Pancreas (tissue), 10 donors: ENCODE results near the gene TERF2IP. TPM values are rescaled to one million over a fixed set of nuclear protein-coding genes. Genes with fewer than 3 reads are reported as not detected.

Source experiments
- ATAC-seq, 4 donors: fragments of 200-7000 bp; cut with Tn5 transposase; one replicate each; pipeline versions ENCODE4 v1.8.0 to v1.9.1; 2020; ENCODE audit warnings: mild to moderate bottlenecking in 4 of 4, moderate library complexity in 4 of 4
- DNase-seq, 6 donors: peaks; one replicate each; pipeline ENCODE4 v3.0.0-alpha.2; 2020
- FAIRE-seq: peaks from 2 replicates; lab custom pipeline; 2012; peaks lifted over from hg19 to GRCh38; lab: Jason Lieb, UNC
- H3K27ac ChIP-seq, 4 donors: fragments of 200-600 bp; sonication (generic); 1 replicate in 3 of 4; 2 replicates in 1 of 4; pipeline versions ENCODE4 v1.5.0 to v1.8.0; 2020
- H3K27me3 ChIP-seq, 4 donors: fragments of 200-600 bp; one replicate each; pipeline ENCODE4 v1.8.0; 2021
- H3K36me3 ChIP-seq, 3 donors: fragments of 200-600 bp; sonication (generic) in 1 of 3; one replicate each; pipeline versions ENCODE4 v1.5.0 to v1.8.0; 2020 to 2021
- H3K4me1 ChIP-seq, 3 donors: fragments of 200-600 bp; one replicate each; pipeline ENCODE4 v1.8.0; 2021
- H3K4me3 ChIP-seq, 4 donors: fragments of 200-600 bp; sonication (generic) in 2 of 4; one replicate each; pipeline versions ENCODE4 v1.5.0 to v1.8.0; 2020 to 2021
- H3K9me3 ChIP-seq, 4 donors: fragments of 200-600 bp; one replicate each; pipeline ENCODE4 v1.8.0; 2021
- WGBS, 2 donors: extraction: QIAGEN DNeasy Blood & Tissue Kit; methylation state at CpG; one replicate each; pipeline ENCODE4 v1.1.7; 2013; 5-methylcytosine and 5-hydroxymethylcytosine counted together
- intact Hi-C, 3 donors: fragments of 100-400 bp; cut with DNase I; formaldehyde crosslinking; loops; one replicate each; pipeline versions ENCODE4 v1.11.1 to v1.14.2; 2022
- polyA plus RNA-seq, 2 donors: library from polyadenylated mRNA; stranded (reverse); fragments of 200-250 nt; gene quantifications; one replicate each; pipeline ENCODE4 v1.2.3, GENCODE V29; 2013
- total RNA-seq, 6 donors: library from RNA; stranded (reverse); fragmentation: NEBNext Ultra II Directional in 4 of 6; extraction: Animal tissue kit (Norgen Biotek cat#: 25700) in 4 of 6; gene quantifications; one replicate each; pipeline versions ENCODE4 v1.2.1 to v1.2.4, GENCODE V29; 2021 to 2023
- TF ChIP-seq, protein P1 (sequence below), 4 donors: fragments of 200-600 bp; sonication (generic) in 3 of 4; IDR thresholded peaks; one replicate each; pipeline versions ENCODE4 v1.5.0 to v1.8.0; 2021; ENCODE audit warnings: antibody characterized with exemption in 4 of 4
- donor health status: healthy with polysubstance abuse.
- donor health status: DM: no; HTN: no; CAD: no; lungs with moderate emphysema.
- donor health status: DM: no; HTN: no; CAD: no.
- donor health status: control.
- donor health status: control.
- donor health status: Bipolar disorder and iron deficiency.
- donor health status: DM: yes; HTN: yes; CAD: no.
- donor health status: DM: no; HTN: no; CAD: no.
- donor health status: DM: no; HTN: no; CAD: no.
- donor health status: DM: yes; HTN: yes; CAD: no.

The TERF2IP gene
- total and polyA plus RNA-seq, 8 donors, result 14.6 to 69.7 (median 22.8) TPM

DNA sequence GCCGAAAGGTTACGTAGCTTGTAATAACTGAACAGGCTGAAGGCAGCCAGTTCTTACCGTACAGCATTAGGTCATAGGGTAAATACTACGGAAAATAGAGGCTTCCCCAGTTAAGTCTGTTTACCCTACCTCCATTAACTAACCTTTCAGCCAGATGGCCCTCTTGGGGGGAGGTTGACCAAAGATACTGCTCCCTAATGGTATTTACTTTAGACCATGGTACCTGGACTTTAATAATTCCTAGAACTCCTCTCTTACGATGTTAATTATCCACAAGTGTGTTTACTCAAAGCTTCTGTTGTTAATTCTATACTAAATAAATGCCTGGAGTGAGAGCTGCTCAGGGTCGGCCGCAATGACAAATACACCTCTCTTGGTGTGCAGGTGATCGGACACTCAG, 14.7 kb upstream of the TERF2IP start:
- Histone ChIP-seq H3K4me1 (no peaks in the 10 kb centered on the region), H3K27me3 (no peaks in the 10 kb centered on the region), H3K4me3 (no peak overlapping the region), H3K27ac (no peak overlapping the region), H3K36me3 (peaks cover 7 to 83% (median 58%) of the 10 kb centered on the region in 3 donors), H3K9me3 (no peaks in the 10 kb centered on the region)
- FAIRE-seq, result no peak
- TF ChIP-seq, protein P1, sequence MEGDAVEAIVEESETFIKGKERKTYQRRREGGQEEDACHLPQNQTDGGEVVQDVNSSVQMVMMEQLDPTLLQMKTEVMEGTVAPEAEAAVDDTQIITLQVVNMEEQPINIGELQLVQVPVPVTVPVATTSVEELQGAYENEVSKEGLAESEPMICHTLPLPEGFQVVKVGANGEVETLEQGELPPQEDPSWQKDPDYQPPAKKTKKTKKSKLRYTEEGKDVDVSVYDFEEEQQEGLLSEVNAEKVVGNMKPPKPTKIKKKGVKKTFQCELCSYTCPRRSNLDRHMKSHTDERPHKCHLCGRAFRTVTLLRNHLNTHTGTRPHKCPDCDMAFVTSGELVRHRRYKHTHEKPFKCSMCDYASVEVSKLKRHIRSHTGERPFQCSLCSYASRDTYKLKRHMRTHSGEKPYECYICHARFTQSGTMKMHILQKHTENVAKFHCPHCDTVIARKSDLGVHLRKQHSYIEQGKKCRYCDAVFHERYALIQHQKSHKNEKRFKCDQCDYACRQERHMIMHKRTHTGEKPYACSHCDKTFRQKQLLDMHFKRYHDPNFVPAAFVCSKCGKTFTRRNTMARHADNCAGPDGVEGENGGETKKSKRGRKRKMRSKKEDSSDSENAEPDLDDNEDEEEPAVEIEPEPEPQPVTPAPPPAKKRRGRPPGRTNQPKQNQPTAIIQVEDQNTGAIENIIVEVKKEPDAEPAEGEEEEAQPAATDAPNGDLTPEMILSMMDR (IDR thresholded peaks at IDR 0.05), result no peak
- WGBS, 2 donors, result 74 to 81% methylated on average over 8 of the region's 8 CpGs
- DNase-seq, result no peak
- ATAC-seq, result peak in 2 of 4 donors; percentile 57 to 67
- intact Hi-C loops, result no loop called here

- Histone ChIP-seq H3K4me3 (no peak overlapping the region), H3K4me1 (no peaks in the 10 kb centered on the region), H3K9me3 (no peaks in the 10 kb centered on the region), H3K27ac (no peak overlapping the region), H3K36me3 (peaks cover 7 to 74% (median 52%) of the 10 kb centered on the region in 3 donors), H3K27me3 (no peaks in the 10 kb centered on the region)
- ATAC-seq (no peak), FAIRE-seq (no peak), DNase-seq (no peak)
- TF ChIP-seq, protein P1 (IDR thresholded peaks at IDR 0.05), result no peak
- intact Hi-C loops, result no loop called here
- WGBS, 2 donors, result 89% methylated on average over 3 of the region's 3 CpGs
Observed at GRCh38 chr16:75635036-75635435, 12.5 kb upstream of the TERF2IP start.

DNA sequence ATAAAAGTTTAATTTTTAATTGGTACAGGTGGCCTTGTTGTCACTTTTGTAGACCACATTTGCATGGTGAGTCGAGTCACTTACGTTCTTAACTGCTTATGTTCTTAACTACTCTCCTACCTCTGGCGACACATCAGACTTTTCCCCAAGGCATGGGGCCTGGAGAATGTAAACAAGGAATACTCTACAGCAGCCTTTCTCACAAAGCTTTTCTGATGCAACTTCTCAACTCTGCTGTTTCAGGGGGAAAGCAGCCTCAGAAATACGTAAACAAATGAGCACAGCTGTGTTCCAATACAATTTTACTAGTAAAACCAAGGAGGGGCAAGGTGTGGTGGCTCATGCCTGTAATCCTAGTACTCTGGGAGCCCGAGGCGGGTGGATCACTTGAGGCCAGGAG, 7.0 kb upstream of the TERF2IP start:
- TF ChIP-seq, protein P1 (IDR thresholded peaks at IDR 0.05), result no peak
- intact Hi-C loops, result loop anchor here in 1 of 3 donors (5.0 kb wide), 1 partner anchor 127 kb away; no protein-coding TSS in a partner anchor
- DNase-seq, result no peak
- Histone ChIP-seq H3K4me3 (no peak overlapping the region), H3K9me3 (no peaks in the 10 kb centered on the region), H3K27ac (no peak overlapping the region), H3K36me3 (peaks cover 5 to 44% (median 28%) of the 10 kb centered on the region in 3 donors), H3K27me3 (no peaks in the 10 kb centered on the region), H3K4me1 (peaks cover 0 to 11% (median 8%) of the 10 kb centered on the region in 3 donors)
- no peak for ATAC-seq
- no peak for FAIRE-seq
- WGBS, 2 donors, result 84 to 89% methylated on average over 6 of the region's 6 CpGs

- TF ChIP-seq, protein P1 (IDR thresholded peaks at IDR 0.05), result no peak
- H3K27me3 ChIP-seq, result no peaks in the 10 kb centered on the region
- intact Hi-C loops, result loop anchor here in 1 of 3 donors (5.0 kb wide), 1 partner anchor 123 kb away; no protein-coding TSS in a partner anchor
- H3K4me1 ChIP-seq, result peaks cover 11 to 16% (median 12%) of the 10 kb centered on the region in 3 donors
- H3K36me3 ChIP-seq, result peaks cover 4 to 20% (median 16%) of the 10 kb centered on the region in 3 donors
- DNase-seq (no peak), ATAC-seq (no peak), FAIRE-seq (no peak)
- H3K9me3 ChIP-seq, result no peaks in the 10 kb centered on the region
- no peak overlapping the region for H3K27ac ChIP-seq
- H3K4me3 ChIP-seq, result no peak overlapping the region
- 72 to 74% methylated on average over 7 of the region's 7 CpGs for WGBS, 2 donors
Observed at GRCh38 chr16:75644240-75645012, 3.1 kb upstream of the TERF2IP start.

DNA sequence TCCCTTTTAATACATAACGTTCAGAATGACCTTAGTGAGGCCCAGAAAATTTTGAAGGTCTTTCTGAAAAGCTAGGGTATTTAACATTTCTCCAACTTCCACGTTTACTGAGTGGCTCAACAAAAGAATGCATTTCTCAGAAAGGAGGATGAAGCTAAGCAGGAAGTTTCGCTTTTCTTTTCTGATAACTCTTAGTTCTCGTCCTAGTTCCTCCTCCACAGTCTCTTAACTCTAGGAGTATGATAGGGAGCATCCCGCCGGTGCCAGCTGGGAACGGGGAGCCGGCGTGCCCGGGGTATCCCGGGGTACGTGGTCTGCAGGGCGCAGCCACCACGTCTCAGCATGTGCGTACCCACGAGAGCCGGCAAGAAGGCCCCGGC, 471 bp upstream of the TERF2IP start:
- DNase-seq (no peak), ATAC-seq (peak; percentile 8 to 25 (median 22)), FAIRE-seq (no peak)
- H3K9me3 ChIP-seq, result no peaks in the 10 kb centered on the region
- H3K27ac ChIP-seq, result peak overlapping the region; percentile 84 to 99 (median 90)
- H3K4me1 ChIP-seq, result peaks cover 16 to 28% (median 26%) of the 10 kb centered on the region in 3 donors
- intact Hi-C loops, result no loop called here
- no peaks in the 10 kb centered on the region for H3K36me3 ChIP-seq
- no peaks in the 10 kb centered on the region for H3K27me3 ChIP-seq
- WGBS, 2 donors, result 0% methylated on average over 18 of the region's 18 CpGs
- peak overlapping the region; percentile 85 to 100 (median 94) for H3K4me3 ChIP-seq
- TF ChIP-seq, protein P1 (IDR thresholded peaks at IDR 0.05), result no peak
